Mesenchymal stem cell (in vitro differentiated cells and primary cell): ENCODE measurements around the gene MCEE.
"Not testable (repeated sequence)": the region's sequence is repeated elsewhere in the genome, so short reads cannot be mapped to it uniquely, and the experiment has no call there.

Experiments used
- DNase-seq: peaks from one replicate; pipeline ENCODE4 v3.0.0-alpha.2; 2013
- H2AFZ ChIP-seq: one replicate; pipeline ENCODE4 v1.6.1; 2013; ENCODE audit warnings: low read depth, mild to moderate bottlenecking, control low read depth, inconsistent platforms, low read length, moderate library complexity
- H2AK5ac ChIP-seq: 2 replicates; pipeline ENCODE4 v1.6.1; 2013; ENCODE audit warnings: low read length, moderate library complexity, mild to moderate bottlenecking, inconsistent platforms; ENCODE audit not compliant: severe bottlenecking
- H2BK120ac ChIP-seq: one replicate; pipeline ENCODE4 v1.6.1; 2013; ENCODE audit warnings: low read depth, mild to moderate bottlenecking, inconsistent platforms, low read length, moderate library complexity
- H2BK12ac ChIP-seq, 2 experiments: one replicate each; pipeline ENCODE4 v1.6.1; 2013; ENCODE audit warnings: inconsistent platforms in 2 of 2, low read length in 2 of 2, mild to moderate bottlenecking in 2 of 2, moderate library complexity in 2 of 2, control low read depth in 1 of 2
- H2BK15ac ChIP-seq: one replicate; pipeline ENCODE4 v1.6.1; 2013; ENCODE audit warnings: mild to moderate bottlenecking, low read depth, inconsistent platforms; ENCODE audit not compliant: poor library complexity, severe bottlenecking
- H2BK5ac ChIP-seq: 2 replicates; pipeline ENCODE4 v1.6.1; 2013; ENCODE audit warnings: low read depth, mild to moderate bottlenecking, low read length, control low read depth, inconsistent platforms; ENCODE audit not compliant: poor library complexity, severe bottlenecking
- H3K14ac ChIP-seq, 2 experiments: one replicate each; pipeline ENCODE4 v1.6.1; 2013; ENCODE audit warnings: inconsistent platforms in 2 of 2, low read length in 2 of 2, control low read depth in 1 of 2, mild to moderate bottlenecking in 1 of 2, moderate library complexity in 1 of 2
- H3K18ac ChIP-seq, 2 experiments: one replicate each; pipeline ENCODE4 v1.6.1; 2013; ENCODE audit warnings: inconsistent platforms in 2 of 2, low read length in 2 of 2, control low read depth in 1 of 2, low read depth in 1 of 2, mild to moderate bottlenecking in 1 of 2
- H3K23ac ChIP-seq, 2 experiments: one replicate each; pipeline ENCODE4 v1.6.1; 2013; ENCODE audit warnings: inconsistent platforms in 2 of 2, low read length in 2 of 2, mild to moderate bottlenecking in 2 of 2, moderate library complexity in 2 of 2, control low read depth in 1 of 2
- H3K27ac ChIP-seq: 2 replicates; pipeline ENCODE4 v1.5.1; 2013; ENCODE audit warnings: mild to moderate bottlenecking, moderate library complexity, low read length, control low read depth, inconsistent platforms; ENCODE audit not compliant: poor library complexity, severe bottlenecking
- H3K27me3 ChIP-seq, 2 experiments: 2 replicates each; pipeline versions ENCODE4 v1.6.1 to v1.7.0; 2013; ENCODE audit warnings: low read length in 2 of 2, mild to moderate bottlenecking in 2 of 2, moderate library complexity in 2 of 2, control low read depth in 1 of 2, inconsistent platforms in 1 of 2; ENCODE audit not compliant: control insufficient read depth in 1 of 2, insufficient read depth in 1 of 2
- H3K36me3 ChIP-seq, 2 experiments: 2 replicates each; pipeline versions ENCODE4 v1.6.1 to v1.7.0; 2013; ENCODE audit warnings: low read length in 2 of 2, control low read depth in 1 of 2, inconsistent platforms in 1 of 2, low read depth in 1 of 2, mild to moderate bottlenecking in 1 of 2; ENCODE audit not compliant: insufficient read depth in 2 of 2, control insufficient read depth in 1 of 2
- H3K4ac ChIP-seq, 2 experiments: one replicate each; pipeline ENCODE4 v1.6.1; 2013; ENCODE audit warnings: inconsistent platforms in 2 of 2, low read length in 2 of 2, mild to moderate bottlenecking in 2 of 2, moderate library complexity in 2 of 2, control low read depth in 1 of 2, low read depth in 1 of 2
- H3K4me1 ChIP-seq: 2 replicates; pipeline ENCODE4 v1.6.1; 2013; ENCODE audit warnings: low read depth, low read length, control low read depth; ENCODE audit not compliant: control insufficient read depth, insufficient read depth
- H3K4me2 ChIP-seq: 2 replicates; pipeline ENCODE4 v1.6.1; 2013; ENCODE audit warnings: low read length, mild to moderate bottlenecking, inconsistent platforms; ENCODE audit not compliant: poor library complexity, severe bottlenecking
- H3K4me3 ChIP-seq, 2 experiments: 2 replicates each; pipeline versions ENCODE4 v1.5.1 to v1.7.0; 2013; ENCODE audit warnings: low read length in 2 of 2, mild to moderate bottlenecking in 2 of 2, control low read depth in 1 of 2, low read depth in 1 of 2; ENCODE audit not compliant: insufficient read depth in 1 of 2
- H3K79me1 ChIP-seq: replicated peaks from 2 replicates; pipeline ENCODE4 v1.6.1; 2013; ENCODE audit warnings: mild to moderate bottlenecking, control low read depth, low read length, inconsistent platforms; ENCODE audit not compliant: poor library complexity, severe bottlenecking
- H3K9ac ChIP-seq: 2 replicates; pipeline ENCODE4 v1.7.0; 2013; ENCODE audit warnings: mild to moderate bottlenecking, low read length, moderate library complexity
- H3K9me3 ChIP-seq: 2 replicates; pipeline ENCODE4 v1.7.0; 2013; ENCODE audit warnings: mild to moderate bottlenecking, low read length; ENCODE audit not compliant: control insufficient read depth
- H4K8ac ChIP-seq: one replicate; pipeline ENCODE4 v1.6.1; 2013; ENCODE audit warnings: inconsistent platforms, mild to moderate bottlenecking, low read length, moderate library complexity
- H4K91ac ChIP-seq: one replicate; pipeline ENCODE4 v1.6.1; 2013; ENCODE audit warnings: mild to moderate bottlenecking, low read length, inconsistent platforms
- WGBS: methylation state at CpG from one replicate; pipeline ENCODE4 v1.1.7; 2013; ENCODE audit warnings: mixed read lengths; 5-methylcytosine and 5-hydroxymethylcytosine counted together

The MCEE gene

DNA sequence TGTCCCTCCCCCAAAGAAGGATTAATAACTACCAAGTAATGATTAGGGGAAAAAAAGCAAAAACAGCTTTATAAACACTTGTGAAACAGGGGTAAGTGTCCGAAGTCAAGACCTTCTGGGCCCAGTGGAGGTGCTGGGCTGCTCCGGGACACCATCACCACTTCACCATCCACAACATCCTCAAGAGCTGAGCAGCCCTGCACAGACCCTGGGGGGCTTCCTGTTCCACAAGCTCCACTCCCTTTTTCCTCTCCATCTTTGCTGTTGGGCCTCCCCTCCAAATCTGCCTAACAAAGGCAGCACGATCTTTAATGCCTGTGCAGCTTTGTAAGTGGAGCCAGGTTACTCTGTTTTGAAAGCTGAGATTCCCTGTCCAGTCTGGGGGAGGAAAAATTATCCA is 46.7 kb downstream of the MCEE start:
- not testable (repeated sequence) for H2AK5ac ChIP-seq, H2BK12ac ChIP-seq, H2BK120ac ChIP-seq, H3K27ac ChIP-seq, H3K9ac ChIP-seq, H3K4me1 ChIP-seq, H3K9me3 ChIP-seq, H2BK15ac ChIP-seq, H3K14ac ChIP-seq, H3K18ac ChIP-seq, H3K23ac ChIP-seq, H2BK5ac ChIP-seq, H3K4me3 ChIP-seq, H3K4me2 ChIP-seq, H4K8ac ChIP-seq, H4K91ac ChIP-seq, DNase-seq, H3K79me1 ChIP-seq, H3K4ac ChIP-seq, H2AFZ ChIP-seq
- no CpG with 5 or more reads among the region's 3 CpGs for WGBS
- Histone ChIP-seq H3K27me3 (peaks cover 0 to 16% of the 10 kb centered on the region in 2 experiments), H3K36me3 (peaks cover 8 to 21% of the 10 kb centered on the region in 2 experiments)

DNA sequence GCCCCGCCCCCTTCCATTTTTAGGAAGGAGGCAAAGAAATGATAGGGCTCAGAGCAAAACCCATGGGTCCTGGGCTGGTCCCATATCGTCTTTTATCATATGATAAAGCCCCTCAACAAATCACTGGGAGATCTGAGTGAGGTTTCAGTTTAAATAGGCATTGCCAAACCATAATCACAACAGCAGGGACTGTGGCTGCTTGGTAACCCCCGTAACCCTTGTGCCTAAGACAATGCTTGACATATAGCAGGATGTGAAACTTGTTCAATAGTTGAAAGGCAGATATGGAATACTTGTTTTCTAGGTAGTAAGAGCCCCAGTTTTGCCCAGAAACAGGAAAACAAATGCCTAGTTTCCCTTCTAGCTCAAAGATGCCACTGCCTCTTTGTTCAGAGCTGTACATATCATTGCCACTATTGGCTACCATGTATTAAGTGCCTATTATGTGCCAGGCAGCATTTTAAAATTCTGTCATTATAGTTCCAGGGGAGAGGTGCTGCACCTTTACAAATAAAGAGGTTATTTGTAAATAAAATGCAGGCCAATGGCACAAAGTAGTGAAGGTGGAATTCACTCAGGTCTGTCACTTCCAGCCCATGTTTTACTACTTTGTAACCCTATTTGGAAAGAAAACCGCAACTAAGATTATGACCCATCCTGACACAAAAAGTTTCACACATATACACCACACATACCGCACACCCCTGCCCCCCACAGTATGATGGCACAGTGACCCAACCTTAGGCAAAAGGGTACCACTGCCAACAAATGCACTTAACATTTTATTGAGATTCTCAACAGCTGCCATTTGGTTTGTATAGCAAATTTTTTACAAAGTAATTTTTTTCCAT is 47.4 kb downstream of the MCEE start:
- H3K23ac ChIP-seq = no peak overlapping the region
- no peak overlapping the region for H3K9ac ChIP-seq
- no peak overlapping the region for H2AK5ac ChIP-seq
- no peak overlapping the region for H3K4me3 ChIP-seq
- H3K4me1 ChIP-seq = no peaks in the 10 kb centered on the region
- peaks cover 0 to 16% of the 10 kb centered on the region in 2 experiments for H3K27me3 ChIP-seq
- no peak overlapping the region for H2AFZ ChIP-seq
- H3K18ac ChIP-seq = no peak overlapping the region
- H2BK15ac ChIP-seq = no peak overlapping the region
- no peak overlapping the region for H2BK5ac ChIP-seq
- no peak overlapping the region for H4K8ac ChIP-seq
- no peak overlapping the region for H4K91ac ChIP-seq
- 85% methylated on average over 5 of the region's 5 CpGs for WGBS
- H3K9me3 ChIP-seq = no peaks in the 10 kb centered on the region
- H3K4ac ChIP-seq = no peak overlapping the region
- DNase-seq = no peak
- no peak overlapping the region for H3K14ac ChIP-seq
- no peak overlapping the region for H2BK120ac ChIP-seq
- no peak overlapping the region for H2BK12ac ChIP-seq
- no peaks in the 10 kb centered on the region for H3K79me1 ChIP-seq
- H3K36me3 ChIP-seq = peaks cover 15 to 28% of the 10 kb centered on the region in 2 experiments
- H3K27ac ChIP-seq = no peak overlapping the region
- H3K4me2 ChIP-seq = no peak overlapping the region

DNA sequence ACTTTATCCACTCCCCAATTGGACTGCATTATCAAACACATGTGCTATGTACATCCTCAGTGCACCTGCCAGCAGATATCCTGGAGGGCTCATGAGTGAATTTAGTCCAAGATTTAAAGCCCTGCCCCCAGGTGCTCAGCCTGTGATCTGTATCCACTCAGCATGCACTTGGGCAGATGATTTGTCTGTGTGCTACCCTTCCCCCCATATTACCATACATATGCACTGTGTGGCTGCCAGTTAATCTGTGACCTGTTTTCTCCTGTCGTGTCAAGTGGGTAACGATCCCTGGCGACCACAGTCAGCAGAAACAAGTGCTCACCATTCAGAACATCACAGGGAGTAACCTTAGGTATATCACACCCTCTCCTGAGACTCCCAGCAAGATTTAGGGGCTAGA is 51.4 kb downstream of the MCEE start:
- Histone ChIP-seq H4K91ac (no peak overlapping the region), H2AFZ (no peak overlapping the region), H2AK5ac (no peak overlapping the region), H3K27me3 (no peaks in the 10 kb centered on the region), H2BK5ac (no peak overlapping the region), H3K9me3 (no peaks in the 10 kb centered on the region), H3K4me1 (no peaks in the 10 kb centered on the region), H3K79me1 (peaks cover 17% of the 10 kb centered on the region), H3K4ac (no peak overlapping the region), H2BK15ac (no peak overlapping the region), H3K23ac (no peak overlapping the region), H2BK12ac (no peak overlapping the region), H3K18ac (no peak overlapping the region), H3K4me3 (no peak overlapping the region), H4K8ac (no peak overlapping the region), H3K4me2 (no peak overlapping the region), H3K27ac (no peak overlapping the region), H3K9ac (no peak overlapping the region), H3K36me3 (peaks cover 43 to 67% of the 10 kb centered on the region in 2 experiments), H2BK120ac (no peak overlapping the region), H3K14ac (no peak overlapping the region)
- 92% methylated on average over 3 of the region's 3 CpGs for WGBS
- DNase-seq = no peak

DNA sequence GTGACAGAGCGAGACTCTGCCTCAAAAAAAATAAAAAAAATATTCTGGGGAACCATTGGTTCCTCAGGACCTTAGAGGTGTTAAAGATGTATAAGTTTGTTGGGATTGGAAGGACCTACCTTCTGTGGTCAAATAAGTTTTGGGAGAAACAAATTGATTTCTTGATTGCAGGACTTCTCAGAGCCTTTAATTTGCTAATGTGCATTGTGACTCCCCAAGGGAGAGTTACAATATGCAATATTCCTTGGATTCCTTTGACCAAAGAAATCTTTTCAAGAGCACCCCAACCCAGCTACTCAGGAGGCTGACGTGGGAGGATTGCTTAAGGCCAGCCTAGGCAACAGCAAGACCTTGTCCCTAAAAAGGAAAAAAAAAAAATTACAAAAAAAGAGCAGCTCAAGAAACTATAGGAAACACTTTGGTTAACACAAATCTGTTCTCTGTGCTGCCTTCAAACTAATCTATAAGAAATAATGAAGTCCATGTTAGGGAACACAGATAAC is 55.1 kb downstream of the MCEE start:
- H2BK15ac ChIP-seq = no peak overlapping the region
- no peaks in the 10 kb centered on the region for H3K27me3 ChIP-seq
- no peak for DNase-seq
- no peak overlapping the region for H2AFZ ChIP-seq
- H3K14ac ChIP-seq = no peak overlapping the region
- H3K27ac ChIP-seq = no peak overlapping the region
- no peak overlapping the region for H3K4ac ChIP-seq
- H4K91ac ChIP-seq = no peak overlapping the region
- no peak overlapping the region for H2BK5ac ChIP-seq
- H3K23ac ChIP-seq = no peak overlapping the region
- no peak overlapping the region for H4K8ac ChIP-seq
- H2BK120ac ChIP-seq = no peak overlapping the region
- H3K9ac ChIP-seq = no peak overlapping the region
- H3K9me3 ChIP-seq = no peaks in the 10 kb centered on the region
- peaks cover 13% of the 10 kb centered on the region for H3K4me1 ChIP-seq
- WGBS = 100% methylated on average over 2 of the region's 2 CpGs
- H2AK5ac ChIP-seq = no peak overlapping the region
- no peak overlapping the region for H3K4me2 ChIP-seq
- no peak overlapping the region for H2BK12ac ChIP-seq
- H3K36me3 ChIP-seq = peaks cover 68 to 90% of the 10 kb centered on the region in 2 experiments
- no peak overlapping the region for H3K18ac ChIP-seq
- H3K4me3 ChIP-seq = no peak overlapping the region
- peaks cover 40% of the 10 kb centered on the region for H3K79me1 ChIP-seq
